Measurements from ENCODE around the gene MEG3.

- TF ChIP-seq EP300 (conservative IDR thresholded peaks at IDR 0.05; ENCODE audit: poor library complexity, severe bottlenecking), result no peak
- no peak for TF ChIP-seq CTCF (IDR thresholded peaks at IDR 0.05; ENCODE audit: poor library complexity, severe bottlenecking)
- TF ChIP-seq TAF1 (IDR thresholded peaks at IDR 0.05; ENCODE audit: low read depth), result no peak
- no peak for TF ChIP-seq EZH2 (IDR thresholded peaks at IDR 0.05; ENCODE audit: borderline replicate concordance, insufficient read depth, low read length, poor library complexity, severe bottlenecking)
- TF ChIP-seq SMC3 (conservative IDR thresholded peaks at IDR 0.05; ENCODE audit: poor library complexity), result no peak
- TF ChIP-seq RAD21 (conservative IDR thresholded peaks at IDR 0.05), result no peak
- no peak for TF ChIP-seq POLR2AphosphoS5 (IDR thresholded peaks at IDR 0.05)
Observed at GRCh38 chr14:100882991-100883788, 57.3 kb downstream of the MEG3 start.

Measured in neural cell (in vitro differentiated cells).